ENCODE measurements around the gene NEXN. TPM values are rescaled to one million over a fixed set of nuclear protein-coding genes. Genes with fewer than 3 reads are reported as not detected.

Gene NEXN
- total RNA-seq, 6 experiments from 2014 or later, result 0.42 to 3.9 (median 1.9) TPM

DNA sequence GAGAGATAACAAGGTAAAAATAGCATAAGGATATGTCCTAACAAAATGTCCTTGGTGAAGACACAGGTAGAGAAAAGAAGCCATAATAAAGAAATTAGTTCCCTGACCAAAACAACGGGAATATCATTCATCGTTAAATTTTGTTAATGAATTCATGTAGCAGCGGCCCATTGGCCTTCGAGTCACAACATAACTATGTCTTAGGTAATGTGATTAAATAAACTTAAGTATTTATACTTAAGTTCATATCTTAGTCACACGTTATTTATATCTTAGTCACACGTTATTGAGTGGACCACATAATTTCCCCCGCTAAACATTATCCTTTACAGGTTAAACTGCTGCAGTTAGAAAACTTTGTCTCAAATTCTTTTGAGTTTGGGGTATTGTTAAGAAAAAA is 1.2 kb downstream of the NEXN start:
- intact Hi-C loops (cut with DNase I), result loop anchor here in 1 of 2 donors (10.0 kb wide), 1 partner anchor 55 kb away; no protein-coding TSS in a partner anchor
- H3K27me3 ChIP-seq, result no peaks in the 10 kb centered on the region
- DNase-seq (no peak), ATAC-seq (no peak)
- no peaks in the 10 kb centered on the region for H3K36me3 ChIP-seq
- no peaks in the 10 kb centered on the region for H3K9me3 ChIP-seq
- no peak overlapping the region for H3K27ac ChIP-seq
- WGBS (ENCODE audit: insufficient coverage, low coverage, low lambda C conversion rate, missing lambda C conversion rate), result 69% methylated on average over 7 of the region's 7 CpGs
- TF ChIP-seq POLR2A (IDR thresholded peaks at IDR 0.05) (no peak), CTCF (IDR thresholded peaks at IDR 0.05) (no peak)
- peak overlapping the region in 2 of 3 donors; percentile 60 to 62 for H3K4me3 ChIP-seq
- no peaks in the 10 kb centered on the region for H3K4me1 ChIP-seq

DNA sequence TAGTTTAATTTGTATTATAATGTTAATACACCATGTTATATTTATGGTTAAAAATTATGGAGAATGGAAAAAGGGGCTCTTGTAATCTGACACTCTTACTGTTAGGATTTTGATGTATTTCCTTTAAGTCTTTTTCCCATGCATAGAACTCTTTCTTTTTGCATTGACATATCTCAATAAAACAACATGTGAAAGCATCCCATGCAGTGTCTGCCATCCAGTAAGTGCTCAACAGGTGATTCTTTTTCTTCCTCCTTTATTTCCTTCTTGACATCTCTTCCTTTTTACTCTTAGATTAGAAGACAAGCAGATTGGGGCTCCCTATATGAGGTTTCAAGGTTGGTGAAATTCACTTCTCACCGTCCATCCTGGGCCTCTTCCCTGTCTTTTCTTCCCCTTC is 2.8 kb downstream of the NEXN start:
- intact Hi-C loops (cut with DNase I), result no loop called here
- Histone ChIP-seq H3K4me3 (no peak overlapping the region), H3K9me3 (no peaks in the 10 kb centered on the region), H3K4me1 (no peaks in the 10 kb centered on the region), H3K27me3 (no peaks in the 10 kb centered on the region), H3K36me3 (no peaks in the 10 kb centered on the region), H3K27ac (no peak overlapping the region)
- 90% methylated on average over 1 of the region's 1 CpG for WGBS (ENCODE audit: insufficient coverage, low coverage, low lambda C conversion rate, missing lambda C conversion rate)
- DNase-seq (no peak), ATAC-seq (no peak)
- TF ChIP-seq CTCF (IDR thresholded peaks at IDR 0.05) (no peak), POLR2A (IDR thresholded peaks at IDR 0.05) (no peak)

GRCh38 chr1:77899647-77900320 is 11.4 kb downstream of the NEXN start:
- ATAC-seq (peak; percentile 33 to 98 (median 64)), DNase-seq (no peak)
- TF ChIP-seq CTCF (IDR thresholded peaks at IDR 0.05) (no peak), POLR2A (IDR thresholded peaks at IDR 0.05) (no peak)
- Histone ChIP-seq H3K4me1 (peaks cover 0 to 4% (median under 1%) of the 10 kb centered on the region in 4 donors), H3K36me3 (no peaks in the 10 kb centered on the region), H3K9me3 (no peaks in the 10 kb centered on the region), H3K27me3 (no peaks in the 10 kb centered on the region), H3K27ac (no peak overlapping the region), H3K4me3 (no peak overlapping the region)
- intact Hi-C loops (cut with DNase I), result no loop called here
- 37% methylated on average over 4 of the region's 4 CpGs for WGBS (ENCODE audit: insufficient coverage, low coverage, low lambda C conversion rate, missing lambda C conversion rate)

DNA sequence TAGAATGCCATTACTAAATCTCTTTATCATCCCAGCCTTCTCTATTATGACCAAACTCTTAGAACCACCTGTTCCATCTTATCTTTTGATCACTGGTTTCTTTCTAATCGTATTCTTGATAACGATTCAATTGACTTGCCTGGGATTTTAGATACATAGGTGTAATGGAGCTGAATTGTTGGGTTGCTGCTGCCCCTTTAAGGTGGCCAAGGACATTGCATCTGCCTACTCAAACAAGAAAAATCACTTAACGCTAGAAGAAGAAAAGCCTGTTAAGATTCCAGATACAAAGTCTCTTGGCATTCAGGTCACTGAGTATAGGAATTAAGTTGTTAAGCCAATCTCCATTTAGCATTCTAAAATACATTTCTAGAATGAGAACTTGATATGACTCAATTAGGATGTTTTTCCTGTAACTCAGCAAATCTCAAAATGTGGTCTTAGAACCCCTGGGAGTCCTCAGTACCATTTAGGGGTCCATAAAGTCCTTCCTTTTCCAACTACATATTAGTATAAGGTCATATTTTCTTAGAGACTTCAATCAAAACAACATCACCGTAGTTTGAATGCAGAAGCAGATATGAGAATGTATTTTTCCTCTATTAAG is 12.4 kb downstream of the NEXN start:
- Histone ChIP-seq H3K4me1 (peaks cover 0 to 4% (median 1%) of the 10 kb centered on the region in 4 donors), H3K27me3 (no peaks in the 10 kb centered on the region), H3K36me3 (no peaks in the 10 kb centered on the region), H3K4me3 (no peak overlapping the region), H3K9me3 (no peaks in the 10 kb centered on the region), H3K27ac (no peak overlapping the region)
- TF ChIP-seq POLR2A (IDR thresholded peaks at IDR 0.05) (no peak), CTCF (IDR thresholded peaks at IDR 0.05) (peak; percentile 49 to 63 (median 56))
- DNase-seq (no peak), ATAC-seq (peak; percentile 63 to 81 (median 70))
- intact Hi-C loops (cut with DNase I), result no loop called here
- 21% methylated on average over 4 of the region's 4 CpGs for WGBS (ENCODE audit: insufficient coverage, low coverage, low lambda C conversion rate, missing lambda C conversion rate)

Data from right lobe of liver (tissue), 6 donors.